NCI-H82 treated with DMSO at 0.1 percent for 48 hours (cell line): ENCODE data around the gene ETV3.
"Not testable (repeated sequence)": the region's sequence is repeated elsewhere in the genome, so short reads cannot be mapped to it uniquely, and the experiment has no call there.

Experiments used
- DNase-seq: peaks from one replicate; lab custom pipeline; 2025; ENCODE audit not compliant: unreplicated experiment; lab: John Stamatoyannopoulos, UW

ETV3 gene

GRCh38 chr1:157113631-157114030 lies 24.6 kb downstream of the ETV3 start:
- DNase-seq, result no peak

GRCh38 chr1:157113106-157113505 lies 25.1 kb downstream of the ETV3 start:
- DNase-seq, result no peak

GRCh38 chr1:157112186-157112867 lies 25.9 kb downstream of the ETV3 start:
- no peak for DNase-seq

GRCh38 chr1:157111396-157112165 lies 26.6 kb downstream of the ETV3 start:
- DNase-seq, result no peak

GRCh38 chr1:157110686-157111085 lies 27.5 kb downstream of the ETV3 start:
- DNase-seq, result no peak

GRCh38 chr1:157110003-157110402 lies 28.2 kb downstream of the ETV3 start:
- peak; percentile 31 for DNase-seq

GRCh38 chr1:157108448-157108847 lies 29.7 kb downstream of the ETV3 start:
- no peak for DNase-seq

GRCh38 chr1:157107702-157108101 lies 30.5 kb downstream of the ETV3 start:
- DNase-seq, result no peak

- DNase-seq, result no peak
Observed at GRCh38 chr1:157106813-157107189, 31.4 kb downstream of the ETV3 start.

GRCh38 chr1:157105988-157106812 lies 32.0 kb downstream of the ETV3 start:
- no peak for DNase-seq

GRCh38 chr1:157105298-157105987 lies 32.8 kb downstream of the ETV3 start:
- DNase-seq, result peak; percentile 32

GRCh38 chr1:157104598-157105293 lies 33.4 kb downstream of the ETV3 start:
- DNase-seq, result peak; percentile 100

GRCh38 chr1:157103268-157103667 lies 34.9 kb downstream of the ETV3 start:
- DNase-seq, result no peak

GRCh38 chr1:157101149-157101548 lies 37.0 kb downstream of the ETV3 start:
- DNase-seq, result peak; percentile 60

GRCh38 chr1:157099633-157100009 lies 38.6 kb downstream of the ETV3 start, which contains the start of gene ETV3L:
Gene ETV3L, minus strand, starts transcription at chr1:157099808. Its CDS starts 285 bp downstream, at chr1:157099523.
- DNase-seq, result peak; percentile 97

GRCh38 chr1:157098987-157099632 lies 39.1 kb downstream of the ETV3 start:
- not testable (repeated sequence) for DNase-seq

GRCh38 chr1:157098519-157098918 lies 39.7 kb downstream of the ETV3 start:
- DNase-seq, result no peak

GRCh38 chr1:157097692-157098091 lies 40.5 kb downstream of the ETV3 start:
- DNase-seq, result no peak

GRCh38 chr1:157096881-157097280 lies 41.3 kb downstream of the ETV3 start:
- no peak for DNase-seq

- DNase-seq, result no peak
Observed at GRCh38 chr1:157095551-157095950, 42.6 kb downstream of the ETV3 start.
